Amniotic epithelial cell (primary cell): Measurements from ENCODE around the gene ALDH6A1.
A peak's percentile ranks its signal among the peaks of the same experiment; 100 is the strongest.
"Not testable (repeated sequence)": the region's sequence is repeated elsewhere in the genome, so short reads cannot be mapped to it uniquely, and the experiment has no call there.

Experiments used
- DNase-seq: peaks from one replicate; pipeline ENCODE4 v3.0.0-alpha.2; 2010; ENCODE audit warnings: low read depth

The ALDH6A1 gene

DNA sequence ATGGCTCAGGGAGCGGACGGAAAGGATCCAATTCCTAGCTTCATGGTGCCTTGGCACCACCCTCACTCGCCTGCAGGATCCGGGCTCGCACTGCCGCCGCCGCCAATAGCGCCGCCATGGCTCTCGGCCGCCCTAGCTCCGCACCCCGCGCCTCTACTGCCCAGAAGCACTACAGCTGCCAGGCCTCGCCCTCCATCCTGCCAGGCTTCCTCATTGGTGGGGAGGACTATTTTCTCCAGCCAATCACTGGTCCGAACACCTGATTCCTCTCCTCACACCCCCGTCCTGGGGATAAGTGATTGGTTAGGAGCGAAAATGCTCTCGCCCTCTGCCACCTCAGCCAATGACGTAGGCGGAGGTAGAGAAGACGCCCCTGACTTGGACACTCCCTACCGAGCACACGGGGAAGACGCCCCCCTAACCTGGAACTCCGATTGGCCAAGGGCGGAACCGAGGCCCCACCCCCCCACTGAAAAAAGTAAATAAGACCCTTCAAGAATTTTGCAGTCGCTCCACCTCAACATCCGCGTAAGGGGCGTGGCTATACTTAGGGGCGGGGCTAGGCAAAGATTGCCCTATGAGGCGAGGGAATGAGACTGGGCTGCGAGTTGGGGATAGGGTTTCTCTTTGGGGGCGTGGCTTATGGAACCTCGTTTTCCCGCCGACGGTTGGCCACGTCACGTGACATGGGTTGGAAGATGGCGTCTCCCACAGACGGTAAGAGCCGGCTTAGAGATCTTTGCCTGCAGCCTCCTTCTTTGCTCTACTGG lies at the start of gene ALDH6A1, which contains the start of gene LIN52:
Gene ALDH6A1 (minus strand): TSS at position 177 of the 770 bp plus-strand sequence. CDS start 59 bp downstream, at position 118.
Gene LIN52 (plus strand): TSS at position 680 of the 770 bp plus-strand sequence. CDS start 19 bp downstream, at position 699.
- DNase-seq: peak; percentile 100

DNA sequence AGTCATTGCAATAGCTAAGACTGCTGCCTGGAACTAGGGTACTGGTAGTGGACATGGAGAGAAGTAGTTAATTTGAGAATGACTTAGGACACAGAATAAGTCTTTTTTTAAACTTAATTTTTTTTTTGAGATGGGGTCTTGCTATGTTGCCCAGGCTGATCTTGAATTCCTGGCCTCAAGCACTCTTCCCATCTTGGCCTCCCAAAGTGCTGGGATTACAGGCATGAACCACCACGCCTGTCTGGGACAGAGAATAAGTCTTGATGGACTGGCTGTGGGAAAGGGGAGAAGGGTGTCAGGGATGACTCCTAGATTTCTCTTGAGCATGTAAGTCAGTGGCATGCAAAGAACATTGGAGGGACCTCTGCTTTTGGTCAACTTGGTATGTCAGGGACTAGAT lies 43.4 kb upstream of the ALDH6A1 start:
- no peak for DNase-seq

DNA sequence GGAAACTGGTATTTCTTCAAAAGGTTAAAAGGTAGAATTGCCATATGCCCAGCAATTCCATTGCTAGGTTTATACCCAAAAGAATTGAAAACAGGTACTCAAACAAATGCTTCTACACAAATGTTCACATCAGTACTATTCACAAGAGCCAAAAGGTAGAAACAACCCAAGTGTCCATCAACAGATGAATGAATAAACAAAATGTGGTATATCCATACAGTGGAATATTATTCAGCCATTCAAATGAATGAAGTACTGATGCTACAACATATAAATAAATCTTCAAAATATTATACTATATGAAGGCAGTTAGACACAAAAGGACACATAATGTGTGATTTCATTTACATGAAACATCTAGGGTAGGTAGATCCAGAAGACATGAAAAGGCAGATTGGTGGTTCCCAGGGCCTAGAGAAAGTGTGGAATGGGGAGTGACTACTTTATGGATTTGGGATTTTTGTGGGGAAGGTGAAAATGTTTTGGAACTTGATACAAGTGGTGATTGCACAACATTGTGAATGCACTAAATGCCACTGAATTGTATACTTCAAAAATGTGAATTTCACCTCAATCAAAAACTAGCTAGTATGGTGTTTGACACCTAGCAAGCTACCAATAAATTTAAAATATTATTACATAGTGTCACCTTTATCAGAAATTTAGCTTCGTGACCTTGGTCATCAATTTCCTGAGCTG lies 42.2 kb upstream of the ALDH6A1 start:
- DNase-seq: no peak

DNA sequence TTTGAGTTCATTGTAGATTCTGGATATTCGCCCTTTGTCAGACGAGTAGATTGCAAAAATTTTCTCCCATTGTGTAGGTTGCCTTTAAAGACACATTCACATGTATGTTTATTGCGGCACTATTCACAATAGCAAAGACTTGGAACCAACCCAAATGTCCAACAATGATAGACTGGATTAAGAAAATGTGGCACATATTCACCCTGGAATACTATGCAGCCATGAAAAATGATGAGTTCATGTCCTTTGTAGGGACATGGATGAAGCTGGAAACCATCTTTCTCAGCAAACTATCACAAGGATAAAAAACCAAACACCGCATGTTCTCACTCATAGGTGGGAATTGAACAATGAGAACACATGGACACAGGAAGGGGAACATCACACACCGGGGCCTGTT lies 41.2 kb upstream of the ALDH6A1 start:
- DNase-seq: not testable (repeated sequence)

DNA sequence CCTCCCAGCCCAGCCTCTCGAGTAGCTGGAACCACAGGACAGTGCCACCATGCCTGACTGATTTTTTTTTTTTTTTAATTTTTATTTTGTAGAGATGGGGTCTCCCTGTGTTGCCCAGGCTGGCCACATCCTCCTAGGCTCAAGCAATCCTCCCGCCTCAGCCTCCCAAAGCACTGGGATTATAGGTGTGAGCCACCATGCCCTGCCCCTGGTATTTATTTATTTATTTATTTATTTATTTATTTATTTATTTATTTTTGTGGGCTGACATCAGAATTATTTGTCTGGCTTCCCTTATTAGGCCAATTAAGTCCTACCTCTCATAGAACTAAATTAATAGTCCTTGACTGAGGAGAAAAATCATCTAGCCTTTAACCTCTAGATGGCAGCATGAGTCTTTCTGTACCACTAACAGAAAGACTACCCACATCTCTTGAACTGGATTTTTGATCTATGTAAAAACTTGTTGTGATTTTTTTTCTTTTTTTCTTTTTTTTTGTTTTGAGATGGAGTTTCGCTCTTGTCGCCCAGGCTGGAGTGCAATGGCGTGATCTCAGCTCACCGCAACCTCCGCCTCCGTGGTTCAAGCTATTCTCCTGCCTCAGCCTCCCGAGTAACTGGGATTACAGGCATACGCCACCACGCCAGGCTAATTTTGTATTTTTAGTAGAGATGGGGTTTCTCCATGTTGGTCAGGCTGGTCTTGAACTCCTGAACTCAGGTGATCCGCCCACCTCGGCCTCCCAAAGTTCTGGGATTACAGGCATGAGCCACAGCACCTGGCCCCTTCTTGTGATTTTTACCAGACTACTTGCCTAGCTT lies 27.4 kb upstream of the ALDH6A1 start:
- peak; percentile 65 for DNase-seq

DNA sequence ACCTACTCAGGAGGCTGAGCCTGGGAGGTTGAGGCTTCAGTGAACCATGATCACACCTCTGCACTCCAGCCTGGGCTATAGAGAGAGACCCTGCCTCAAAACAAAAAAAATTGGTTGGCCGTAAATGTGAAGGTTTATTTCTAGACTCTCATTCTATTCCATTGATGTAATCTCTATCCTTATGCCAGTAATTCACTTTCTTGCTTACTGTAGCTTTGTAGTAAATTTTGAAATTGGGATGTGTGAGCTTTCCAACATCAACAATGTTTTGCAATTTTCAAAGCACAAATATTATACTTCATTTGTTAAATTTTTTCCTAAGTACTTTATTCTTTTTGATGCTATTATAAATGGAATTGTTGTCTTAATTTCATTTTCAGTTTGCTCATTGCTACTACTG lies 25.1 kb upstream of the ALDH6A1 start:
- no peak for DNase-seq

DNA sequence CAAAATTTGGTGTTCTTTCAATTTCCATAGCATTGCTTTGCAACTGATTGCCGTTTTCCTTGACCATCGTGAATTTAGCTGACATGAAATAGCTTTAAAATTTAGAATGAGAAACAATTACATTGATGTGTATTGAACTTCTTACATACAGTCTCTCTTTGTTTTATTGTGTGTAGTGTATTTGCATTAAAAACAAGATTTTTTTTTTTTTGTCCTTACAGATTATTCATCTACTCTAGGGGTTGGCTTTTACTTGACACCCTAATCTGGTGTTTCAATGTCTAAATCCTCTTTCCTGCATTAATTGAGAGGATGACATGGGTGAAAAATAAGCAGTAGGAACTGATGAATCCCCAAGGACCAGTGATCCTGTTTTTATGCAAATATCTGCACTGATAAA lies 21.1 kb upstream of the ALDH6A1 start:
- DNase-seq: no peak

DNA sequence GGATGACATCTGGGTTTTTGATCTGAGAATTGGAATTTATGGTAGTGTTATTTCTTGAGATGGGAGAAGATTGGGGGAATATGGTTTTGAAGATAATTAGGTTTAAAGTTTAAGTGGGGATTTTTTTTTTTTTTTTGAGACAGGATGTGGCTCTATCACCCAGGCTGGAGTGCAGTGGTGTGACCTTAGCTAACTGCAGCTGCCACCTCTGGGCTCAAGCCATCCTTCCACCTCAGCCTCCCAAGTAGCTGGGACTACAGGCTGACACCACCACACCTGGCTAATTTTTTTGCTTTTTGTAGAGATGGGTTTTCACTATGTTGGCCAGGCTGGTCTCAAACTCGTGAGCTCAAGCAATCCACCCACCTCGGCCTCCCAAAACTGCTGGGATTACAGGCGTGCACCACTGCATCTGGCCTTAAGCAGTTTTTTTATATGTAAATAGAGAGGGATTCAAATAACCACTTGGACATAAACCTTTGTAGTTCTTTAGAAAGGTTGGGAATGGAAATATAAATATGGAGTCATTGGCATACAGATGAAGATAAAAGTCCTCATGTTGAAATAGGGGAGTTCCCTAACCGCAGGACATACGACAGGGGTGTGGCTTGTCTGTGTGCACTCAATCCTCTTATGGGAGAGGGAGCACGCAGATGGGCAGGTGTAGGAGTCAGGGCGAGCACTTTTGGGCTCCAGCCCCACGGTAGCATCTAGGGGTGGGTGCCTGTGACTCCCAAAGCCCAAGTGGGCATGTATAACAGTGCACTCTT lies 5.2 kb upstream of the ALDH6A1 start:
- peak; percentile 7 for DNase-seq

DNA sequence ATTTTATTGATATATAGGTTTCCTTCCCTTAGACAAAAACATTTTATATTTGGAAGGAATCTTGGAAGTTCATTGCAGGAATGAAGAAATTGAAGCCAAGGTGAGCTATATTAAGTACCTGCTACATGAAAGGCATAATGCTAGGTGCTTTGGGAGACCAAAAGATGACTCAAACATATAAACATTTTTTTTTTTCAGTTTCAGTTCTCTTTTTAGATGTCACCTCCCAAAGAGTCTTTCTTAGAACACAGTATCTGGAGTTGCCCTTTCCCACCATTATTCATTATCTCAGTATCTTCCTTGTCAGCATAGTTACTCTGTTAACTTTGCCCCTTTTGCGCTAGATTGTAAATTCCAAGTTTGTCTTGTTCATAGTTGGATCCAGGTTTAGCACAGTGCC lies 1.6 kb upstream of the ALDH6A1 start:
- no peak for DNase-seq

DNA sequence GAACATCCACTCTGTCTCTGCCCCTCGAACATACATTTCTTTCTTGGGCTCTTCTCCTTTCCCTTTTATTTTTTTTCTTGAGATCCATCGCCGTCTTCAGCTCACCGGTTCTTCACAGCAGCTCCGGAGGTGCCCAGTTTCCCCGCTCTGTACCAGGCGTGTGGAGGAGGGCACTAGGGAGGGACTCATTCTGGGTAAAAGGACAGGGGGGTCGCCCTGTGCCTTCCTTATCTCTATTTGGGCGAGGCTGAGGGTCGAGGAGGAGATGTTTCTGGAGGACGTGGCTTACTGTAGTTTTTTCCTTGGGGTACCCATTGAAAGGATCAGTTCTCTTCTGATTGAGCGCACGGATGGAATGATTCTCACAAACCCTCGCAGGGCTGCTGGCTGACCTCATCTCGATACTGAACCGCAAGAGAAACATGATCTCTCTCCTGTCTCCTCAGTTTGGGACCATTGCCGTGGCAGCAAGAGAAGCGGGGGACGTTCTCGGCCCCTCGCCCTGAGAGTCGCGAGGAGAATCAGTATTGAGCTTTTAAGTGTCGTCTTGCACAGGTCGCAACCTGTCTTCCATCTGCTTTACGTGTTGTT lies 889 bp upstream of the ALDH6A1 start:
- peak; percentile 41 for DNase-seq

DNA sequence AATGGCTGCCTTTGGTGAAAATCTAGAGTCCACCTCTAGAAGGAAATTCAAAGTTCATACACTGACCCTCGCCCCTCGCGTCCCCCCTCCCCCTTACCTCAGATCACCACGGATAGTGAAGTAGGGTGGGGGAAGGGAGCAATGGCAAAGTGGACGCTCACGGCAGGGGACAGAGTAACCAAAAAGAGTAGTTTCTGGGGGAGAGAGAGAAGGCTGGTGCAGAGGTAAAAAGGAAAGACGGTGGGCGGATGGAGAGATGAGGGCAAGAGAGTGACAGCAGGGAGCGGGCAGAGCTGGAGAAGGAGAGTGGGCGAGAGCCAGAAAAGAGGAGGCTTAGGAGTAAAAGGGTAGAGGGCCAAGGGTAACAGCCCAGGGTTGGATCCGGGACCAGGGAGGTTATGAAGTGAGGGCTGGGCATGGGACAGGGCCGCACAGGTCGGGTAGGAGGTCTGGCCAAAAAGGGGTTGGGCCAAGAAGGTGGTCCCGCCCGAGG lies 423 bp downstream of the ALDH6A1 start:
- DNase-seq: no peak

DNA sequence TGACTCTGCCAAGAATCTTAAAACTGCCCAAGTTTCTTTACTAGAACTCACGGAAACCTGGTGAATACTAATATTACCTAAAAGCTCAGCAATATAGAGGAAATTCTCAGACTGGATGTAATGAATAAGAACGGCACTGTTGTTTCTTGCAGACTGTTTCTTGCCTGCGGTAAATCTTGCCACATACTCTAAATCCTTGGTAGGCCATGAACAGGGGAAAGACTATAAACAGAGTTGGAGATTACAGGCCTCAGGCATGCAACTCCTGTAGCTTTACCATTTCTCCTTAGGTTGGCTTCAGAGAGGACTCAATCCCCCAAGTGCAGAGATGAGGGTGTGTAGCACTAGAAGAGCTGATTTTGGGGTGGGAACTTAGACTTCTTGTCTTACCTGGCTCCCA lies 1.1 kb downstream of the ALDH6A1 start:
- DNase-seq: peak; percentile 93

DNA sequence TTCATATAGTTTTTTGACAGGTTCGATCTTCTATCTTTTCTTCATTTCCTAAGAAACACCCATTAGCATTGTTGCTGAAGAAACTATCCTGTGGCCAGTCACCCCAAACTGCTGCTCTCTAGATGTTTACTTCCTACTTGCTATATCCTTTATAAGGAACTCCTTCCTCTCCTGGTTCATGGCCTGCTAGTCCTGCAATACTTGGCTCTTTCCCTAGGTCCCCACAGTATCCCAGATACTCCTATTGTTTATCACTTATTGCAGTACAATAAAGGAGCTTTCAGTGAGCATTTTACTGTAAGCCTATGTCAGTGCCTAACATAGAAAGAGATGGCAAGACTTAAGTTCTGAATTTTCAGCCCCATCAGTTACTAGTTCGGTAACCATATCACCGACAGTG lies 2.8 kb downstream of the ALDH6A1 start:
- DNase-seq: no peak

DNA sequence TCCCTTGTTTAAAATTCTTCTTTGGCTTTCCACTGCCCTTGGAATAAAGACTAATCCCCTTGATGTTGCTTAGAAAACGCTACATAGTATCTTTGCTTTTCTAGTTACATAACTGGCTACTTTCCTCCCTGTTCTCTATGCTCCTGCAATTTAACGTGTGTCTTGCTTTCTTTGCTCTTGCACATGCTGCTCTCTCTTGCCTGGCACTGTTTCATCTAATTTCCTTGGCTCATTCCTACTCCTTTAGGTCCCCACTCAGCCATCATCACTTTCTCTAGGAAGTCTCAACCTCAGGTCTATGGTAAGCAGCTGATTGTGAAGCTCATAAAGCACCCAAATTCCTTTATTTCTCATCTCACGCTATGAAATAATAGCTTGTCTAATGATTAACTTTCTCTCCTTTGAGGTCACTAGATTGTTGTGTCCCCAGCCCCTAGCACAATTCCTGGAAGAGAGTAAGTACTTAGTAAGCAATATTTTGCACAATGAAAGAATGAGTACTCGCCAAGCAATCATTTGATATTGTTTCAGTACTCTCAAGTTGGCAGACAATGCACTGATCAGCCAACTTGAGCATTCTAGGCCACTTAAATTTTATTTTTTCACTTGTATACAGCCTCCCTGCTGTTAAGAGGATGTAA lies 3.3 kb downstream of the ALDH6A1 start:
- DNase-seq: no peak

DNA sequence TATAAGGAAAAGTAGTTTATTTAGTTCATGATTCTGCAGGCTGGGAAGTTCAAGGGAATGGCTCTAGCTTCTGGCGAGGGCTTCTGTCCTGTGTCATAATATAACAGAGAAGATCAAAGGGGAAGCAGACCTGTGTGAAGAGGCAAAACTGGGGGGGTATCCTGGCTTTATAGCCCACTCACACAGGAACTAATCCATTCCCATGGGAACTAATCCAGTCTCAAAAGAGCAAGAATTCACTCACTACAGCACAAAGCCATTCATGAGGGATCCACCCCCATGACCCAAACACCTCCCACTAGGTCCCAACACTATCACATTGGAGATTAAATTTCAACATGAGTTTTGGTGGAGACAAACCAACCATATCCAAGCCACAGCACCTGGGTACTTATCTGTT lies 6.9 kb downstream of the ALDH6A1 start:
- no peak for DNase-seq

DNA sequence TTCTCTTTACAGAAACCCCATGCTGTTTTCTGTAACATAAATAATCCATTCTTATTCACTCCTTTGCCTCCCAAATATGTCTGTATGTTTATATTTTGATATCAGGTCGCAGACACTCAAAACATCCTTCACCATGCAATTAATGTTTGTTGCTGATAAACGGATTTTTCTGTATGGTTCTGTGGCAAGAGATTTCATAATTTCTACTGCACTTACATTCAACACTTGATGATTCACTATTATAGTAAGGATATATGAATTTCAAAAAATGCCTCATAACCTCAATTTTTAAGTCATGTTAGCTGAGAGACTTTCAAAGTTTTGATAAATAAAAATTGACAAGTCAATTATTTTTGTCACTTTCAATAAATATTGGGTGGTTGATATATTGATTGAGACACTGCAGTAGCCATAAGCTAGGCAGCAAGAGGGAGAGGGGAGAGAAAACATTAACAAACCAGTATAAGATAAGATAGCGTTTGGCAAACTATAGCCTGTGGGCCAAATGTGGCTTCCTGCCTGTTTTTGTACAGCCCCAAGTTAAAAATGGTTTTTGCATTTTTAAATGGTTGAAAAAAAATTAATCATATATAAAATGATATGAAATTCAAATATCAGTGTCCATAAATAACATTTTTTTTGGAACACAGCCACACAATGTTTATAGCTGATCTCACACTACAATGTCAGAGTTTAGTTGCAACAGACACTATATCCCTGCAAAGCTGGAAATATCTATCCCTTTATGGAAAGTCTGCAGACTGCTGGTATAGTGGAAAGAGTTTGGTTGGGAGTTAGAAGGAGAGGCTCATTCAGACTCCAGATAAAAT lies 18.3 kb downstream of the ALDH6A1 start:
- DNase-seq: peak; percentile 91

DNA sequence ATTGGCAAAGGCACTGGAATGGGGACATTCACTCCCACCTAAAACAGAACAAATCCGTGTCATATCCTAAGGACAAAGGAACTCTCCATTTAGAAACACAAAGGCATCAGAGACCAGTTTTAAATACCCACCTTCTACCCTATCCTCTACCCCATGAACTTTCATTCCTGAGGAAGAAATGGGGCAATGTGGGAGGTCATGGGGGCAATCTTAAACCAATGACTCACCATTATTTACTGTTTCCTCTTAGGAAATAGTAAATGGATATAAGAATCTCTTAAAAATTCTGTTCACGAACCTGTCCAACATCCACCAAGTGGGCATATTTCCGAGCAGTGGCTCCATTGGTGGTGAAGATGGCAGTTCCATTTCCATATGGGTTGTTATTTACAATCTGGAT lies 19.4 kb downstream of the ALDH6A1 start:
- DNase-seq: peak; percentile 63

DNA sequence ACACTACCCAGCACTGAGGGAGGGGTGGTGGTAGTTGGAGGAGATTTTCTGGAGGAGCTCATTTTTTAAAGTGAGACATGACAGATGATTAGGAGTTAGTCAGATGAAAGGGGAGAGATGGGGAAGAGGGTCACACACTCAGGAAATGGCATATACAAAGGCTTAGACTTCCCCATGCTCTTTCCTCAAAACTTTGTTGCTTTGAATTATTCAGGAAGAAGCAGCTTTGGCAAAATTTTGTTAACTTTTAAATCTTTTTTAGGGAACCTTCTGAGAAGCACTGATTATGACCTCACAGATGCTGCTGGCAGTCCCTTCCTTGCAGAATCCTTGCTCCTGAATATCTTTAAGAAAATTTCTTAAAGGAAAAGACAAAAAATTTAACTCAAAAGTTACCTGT lies 19.8 kb downstream of the ALDH6A1 start:
- DNase-seq: no peak

DNA sequence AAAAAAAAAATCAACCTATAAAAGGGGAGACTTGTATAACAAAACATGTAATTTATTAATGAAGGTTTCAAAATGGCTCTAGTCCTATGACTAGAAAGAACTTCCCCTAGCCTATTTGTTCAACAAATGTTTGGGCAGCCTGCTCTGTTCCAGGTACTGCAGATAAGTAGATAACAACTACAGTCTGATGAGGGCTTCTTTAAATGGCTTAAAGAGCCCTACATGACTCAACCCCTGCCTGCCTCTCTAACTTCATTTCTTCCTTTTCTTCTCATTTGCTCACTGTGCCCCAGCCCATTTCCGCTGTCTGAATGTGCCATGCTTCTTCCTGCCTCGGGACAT lies 21.5 kb downstream of the ALDH6A1 start:
- peak; percentile 82 for DNase-seq
